Endometrial microvascular endothelial cells (primary cell): ENCODE data around the gene SPATA7. TPM values are rescaled to one million over a fixed set of nuclear protein-coding genes. Genes with fewer than 3 reads are reported as not detected.

Source experiments
- in situ Hi-C: cut with HindIII; loops from 2 replicates; pipeline ENCODE4 v1.10.0; 2017; ENCODE audit warnings: low sequenced_read_pairs, low pct_unique_long_range_greater_than_20kb; ENCODE audit errors: inconsistent ontology term
- total RNA-seq: library from RNA; depleted of rRNA; stranded (reverse); fragments of >200 nt; gene quantifications from one replicate; pipeline ENCODE4 v1.2.3, GENCODE V29; 2015; ENCODE audit errors: inconsistent ontology term

Gene SPATA7
- total RNA-seq, 1 donor from 2014 or later = 11.4 TPM

DNA sequence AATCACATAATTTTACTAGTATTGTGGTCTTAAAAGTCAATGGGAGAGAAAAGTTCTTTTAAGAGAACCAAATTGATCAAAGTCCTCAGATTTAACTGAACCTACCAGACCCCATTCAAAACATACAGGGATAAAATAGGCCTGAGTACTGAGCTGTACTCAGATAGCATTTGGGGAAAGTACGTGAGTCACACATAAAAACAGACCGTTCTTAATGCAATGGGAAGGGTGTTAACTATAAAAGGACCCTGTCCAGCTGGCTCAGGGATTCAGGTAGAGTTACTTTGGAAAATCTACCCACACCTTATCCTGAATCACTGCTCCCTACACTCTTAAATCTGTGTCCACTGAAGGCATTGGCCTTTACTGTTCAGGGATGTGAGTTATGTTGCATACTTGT lies 91.4 kb downstream of the SPATA7 start:
- in situ Hi-C loops = no loop called here

DNA sequence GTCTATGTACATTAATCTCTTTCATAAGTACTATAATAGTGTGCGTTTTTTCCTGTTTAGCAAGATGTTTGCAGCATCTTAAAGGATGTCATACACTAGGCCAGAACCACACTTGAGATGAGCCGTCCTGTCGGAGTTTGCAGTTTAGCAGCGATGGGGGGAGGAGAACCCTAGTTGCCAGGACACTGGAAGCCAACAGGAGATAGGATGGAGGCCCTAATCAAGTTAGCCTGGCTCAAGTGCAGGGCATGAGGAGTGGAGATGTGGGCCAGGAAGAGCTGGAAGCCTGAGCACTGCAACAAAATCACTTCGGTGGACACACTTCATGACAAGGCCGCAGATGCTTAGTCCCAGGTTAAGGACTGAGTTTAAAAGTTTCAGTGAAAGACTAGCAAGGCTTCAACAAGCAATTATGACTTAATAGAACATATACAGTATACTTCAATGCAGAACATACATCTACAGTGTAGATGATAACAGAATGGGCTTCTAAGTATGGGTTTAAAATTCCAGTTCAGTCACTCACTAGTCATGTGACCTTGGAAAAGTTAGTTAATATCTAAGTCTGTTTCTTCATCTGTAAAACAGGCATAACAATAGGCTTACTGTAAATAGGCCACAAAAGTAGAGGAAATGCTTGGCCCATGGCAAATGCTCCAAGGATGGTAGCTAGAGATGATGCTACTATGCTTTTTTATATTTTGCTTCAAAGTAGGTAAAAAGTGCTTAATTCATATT lies 92.2 kb downstream of the SPATA7 start:
- in situ Hi-C loops = no loop called here

DNA sequence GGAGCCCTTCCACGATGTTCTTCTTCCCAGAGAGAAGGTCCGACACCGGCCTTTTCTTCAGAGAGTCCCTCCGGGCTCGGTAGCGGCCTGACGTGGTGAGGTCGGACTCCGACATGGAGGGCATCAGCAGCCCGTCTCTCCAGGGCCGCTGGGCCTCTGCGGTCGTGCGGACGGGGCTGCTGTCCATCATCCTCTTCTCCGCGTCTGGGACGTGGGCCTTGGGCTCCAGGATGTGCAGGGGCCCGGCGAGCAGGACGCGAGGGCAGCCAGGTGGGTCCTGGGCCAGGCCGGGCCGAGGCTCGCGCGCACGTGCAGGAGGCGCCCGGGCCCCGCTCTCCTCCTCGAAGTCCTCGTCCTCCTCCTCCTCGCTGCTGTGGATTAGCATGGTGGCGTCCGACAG lies 93.5 kb downstream of the SPATA7 start:
- in situ Hi-C loops = no loop called here

DNA sequence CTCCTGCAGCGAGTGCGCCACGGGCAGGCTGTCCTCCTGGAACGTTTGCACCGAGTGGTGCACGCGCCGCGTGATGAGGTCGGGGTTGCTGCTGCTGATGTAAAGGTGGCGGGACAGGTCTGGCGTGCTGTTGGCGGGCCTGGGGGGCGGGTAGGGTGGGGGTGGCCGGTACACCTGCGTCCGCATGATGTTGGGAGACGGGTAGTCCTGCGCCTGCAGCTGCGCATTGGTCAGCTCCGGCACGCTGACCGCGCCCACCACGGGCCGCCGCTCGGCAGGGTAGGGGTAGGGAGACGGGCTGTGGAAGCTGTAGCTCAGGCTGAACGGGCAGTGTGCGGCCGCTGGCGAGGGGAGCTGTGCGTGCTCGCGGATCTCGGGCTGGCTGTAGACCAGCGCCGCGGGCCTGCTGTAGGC lies 94.1 kb downstream of the SPATA7 start:
- in situ Hi-C loops = no loop called here

DNA sequence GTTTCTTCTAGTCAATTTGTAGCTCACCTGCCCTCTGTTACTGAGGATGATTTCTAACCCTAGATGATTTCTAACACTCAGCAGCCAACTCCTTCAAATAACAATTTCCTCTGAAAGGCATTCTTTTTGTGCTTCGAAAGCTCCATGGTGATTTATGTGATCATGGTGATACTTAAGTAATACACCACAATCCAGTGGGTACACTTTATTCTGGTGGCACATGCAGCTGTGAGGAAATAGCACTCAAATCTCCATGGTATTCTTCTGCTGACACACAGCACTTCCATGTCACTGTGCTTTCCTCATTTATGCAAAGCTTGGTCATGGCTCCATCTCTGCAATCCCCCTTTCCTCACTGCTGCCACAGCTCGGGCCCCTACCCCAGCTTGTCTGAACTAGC lies 95.6 kb downstream of the SPATA7 start:
- in situ Hi-C loops = no loop called here

DNA sequence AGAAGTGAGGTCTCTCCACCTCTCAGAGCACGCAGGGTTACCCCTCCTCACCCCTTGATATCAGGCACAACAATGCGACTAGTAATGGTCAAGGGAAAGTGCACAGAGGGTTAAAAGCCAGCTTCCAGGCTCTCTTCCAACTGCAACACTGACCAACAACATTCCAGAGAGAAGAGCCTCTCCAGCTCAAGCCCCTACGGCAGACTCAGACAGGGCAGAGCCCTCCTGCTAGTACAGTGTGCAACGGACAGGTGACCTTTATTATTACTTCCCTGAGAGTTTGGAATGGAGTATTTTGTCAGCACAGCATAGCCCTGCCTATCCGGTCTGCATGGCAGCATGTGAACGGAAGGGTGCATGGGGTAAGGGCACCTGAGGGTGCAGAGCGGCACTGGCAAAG lies 96.3 kb downstream of the SPATA7 start:
- in situ Hi-C loops = no loop called here

DNA sequence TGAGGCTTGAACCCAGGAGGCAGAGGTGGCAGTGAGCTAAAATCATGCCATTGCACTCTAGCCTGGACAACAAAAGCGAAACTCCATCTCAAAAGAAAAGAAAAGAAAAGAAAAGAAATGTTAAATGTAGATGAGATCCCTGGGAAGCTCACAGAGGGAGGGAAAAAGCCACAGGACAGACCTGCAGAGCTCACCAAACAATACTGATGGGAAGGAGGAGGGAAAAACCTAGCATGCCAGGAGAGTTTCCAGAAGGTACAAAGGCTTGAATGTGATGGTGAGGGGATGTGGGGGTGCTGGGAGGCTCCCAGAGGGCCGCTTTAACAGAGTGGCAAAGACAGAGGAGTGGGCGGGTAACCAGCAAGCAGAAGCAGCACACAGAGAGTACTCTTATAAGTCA lies 97.1 kb downstream of the SPATA7 start:
- in situ Hi-C loops = no loop called here

Other genes starting within 250 kb of the SPATA7 start
- not detected for gene KCNK10, start 62.4 kb upstream of the SPATA7 start, total RNA-seq
- 8.0 TPM for gene PTPN21, start 169.3 kb downstream of the SPATA7 start, total RNA-seq
- gene ZC3H14, start 177.4 kb downstream of the SPATA7 start, total RNA-seq = 61.0 TPM